GM13976 (cell line): ENCODE measurements around the gene SAG.

Source experiments
- DNase-seq: peaks from one replicate; pipeline ENCODE4 v3.0.0; 2012; ENCODE audit warnings: low spot score
- in situ Hi-C: fragments of 300-500 bp; cut with MboI; formaldehyde crosslinking; loops from one replicate; pipeline ENCODE4 v1.12.0; 2022; ENCODE audit warnings: low sequenced_read_pairs, mixed read lengths, inconsistent platforms; ENCODE audit not compliant: unreplicated experiment
- TF ChIP-seq, protein P1 (sequence below): IDR thresholded peaks from 2 replicates; pipeline ENCODE4 v1.5.1; 2012; ENCODE audit warnings: borderline replicate concordance, mild to moderate bottlenecking; ENCODE audit not compliant: insufficient read depth; ENCODE audit errors: extremely low read depth, missing control alignments, control extremely low read depth

SAG gene

DNA sequence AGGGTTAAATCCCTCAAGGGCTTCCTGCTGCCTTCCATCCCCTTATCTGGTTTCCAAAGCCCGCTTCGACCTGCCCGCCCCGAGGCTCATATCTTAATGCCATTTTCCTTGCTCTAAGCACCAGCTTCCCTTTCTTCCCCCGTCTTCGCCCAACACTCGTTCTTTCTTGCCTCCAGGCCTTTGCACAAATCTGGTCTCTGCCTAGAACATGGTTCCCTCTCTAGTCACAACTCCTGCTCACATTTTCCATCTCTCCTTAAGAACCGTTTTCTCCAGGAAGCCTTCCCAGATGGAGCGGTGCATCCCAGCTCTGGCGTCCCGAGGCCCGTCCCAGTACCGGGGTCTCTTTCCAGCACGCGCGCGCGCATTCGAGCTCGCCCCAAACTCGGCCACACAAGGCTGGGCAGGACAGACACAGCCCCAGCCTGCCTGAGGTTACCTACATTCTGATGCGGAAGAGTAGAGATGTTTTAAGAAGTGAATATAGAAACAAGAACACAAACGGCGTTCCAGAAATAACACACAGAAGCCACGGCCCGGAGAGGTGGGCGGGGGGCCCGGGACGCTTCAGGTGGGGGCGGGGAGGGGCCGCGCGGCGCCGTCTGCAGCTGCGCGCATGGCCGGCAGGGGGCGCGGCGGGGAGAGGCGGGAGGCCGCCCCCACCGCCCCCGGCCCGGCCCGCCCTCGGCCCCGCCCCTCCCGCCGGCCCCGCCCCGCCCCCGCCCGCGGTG, 46.3 kb downstream of the SAG start, which contains the start of gene DGKD:
Gene DGKD, plus strand, starts transcription at position 726 of the 731 bp plus-strand sequence. CDS start 25 bp downstream, outside the sequence.
- TF ChIP-seq, protein P1, sequence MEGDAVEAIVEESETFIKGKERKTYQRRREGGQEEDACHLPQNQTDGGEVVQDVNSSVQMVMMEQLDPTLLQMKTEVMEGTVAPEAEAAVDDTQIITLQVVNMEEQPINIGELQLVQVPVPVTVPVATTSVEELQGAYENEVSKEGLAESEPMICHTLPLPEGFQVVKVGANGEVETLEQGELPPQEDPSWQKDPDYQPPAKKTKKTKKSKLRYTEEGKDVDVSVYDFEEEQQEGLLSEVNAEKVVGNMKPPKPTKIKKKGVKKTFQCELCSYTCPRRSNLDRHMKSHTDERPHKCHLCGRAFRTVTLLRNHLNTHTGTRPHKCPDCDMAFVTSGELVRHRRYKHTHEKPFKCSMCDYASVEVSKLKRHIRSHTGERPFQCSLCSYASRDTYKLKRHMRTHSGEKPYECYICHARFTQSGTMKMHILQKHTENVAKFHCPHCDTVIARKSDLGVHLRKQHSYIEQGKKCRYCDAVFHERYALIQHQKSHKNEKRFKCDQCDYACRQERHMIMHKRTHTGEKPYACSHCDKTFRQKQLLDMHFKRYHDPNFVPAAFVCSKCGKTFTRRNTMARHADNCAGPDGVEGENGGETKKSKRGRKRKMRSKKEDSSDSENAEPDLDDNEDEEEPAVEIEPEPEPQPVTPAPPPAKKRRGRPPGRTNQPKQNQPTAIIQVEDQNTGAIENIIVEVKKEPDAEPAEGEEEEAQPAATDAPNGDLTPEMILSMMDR, result peak; percentile 20
- in situ Hi-C loops, result no loop called here
- DNase-seq, result peak; percentile 96

DNA sequence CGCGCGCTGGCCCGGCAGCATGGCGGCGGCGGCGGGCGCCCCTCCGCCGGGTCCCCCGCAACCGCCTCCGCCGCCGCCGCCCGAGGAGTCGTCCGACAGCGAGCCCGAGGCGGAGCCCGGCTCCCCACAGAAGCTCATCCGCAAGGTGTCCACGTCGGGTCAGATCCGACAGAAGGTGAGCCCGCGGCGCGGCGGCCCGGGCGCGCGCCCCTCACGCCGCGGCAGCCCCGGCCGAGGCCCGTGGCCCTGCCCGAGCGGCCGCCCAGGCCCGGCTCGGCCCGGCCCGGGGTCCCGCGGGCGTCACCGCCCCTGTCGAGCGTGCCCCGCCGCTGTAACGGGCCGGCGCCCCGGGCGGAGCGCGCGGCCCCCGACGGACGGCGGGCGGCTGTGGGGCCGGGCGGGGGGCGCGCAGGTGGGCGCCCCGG, 46.9 kb downstream of the SAG start:
- no peak for DNase-seq
- in situ Hi-C loops, result no loop called here
- TF ChIP-seq, protein P1, result no peak

DNA sequence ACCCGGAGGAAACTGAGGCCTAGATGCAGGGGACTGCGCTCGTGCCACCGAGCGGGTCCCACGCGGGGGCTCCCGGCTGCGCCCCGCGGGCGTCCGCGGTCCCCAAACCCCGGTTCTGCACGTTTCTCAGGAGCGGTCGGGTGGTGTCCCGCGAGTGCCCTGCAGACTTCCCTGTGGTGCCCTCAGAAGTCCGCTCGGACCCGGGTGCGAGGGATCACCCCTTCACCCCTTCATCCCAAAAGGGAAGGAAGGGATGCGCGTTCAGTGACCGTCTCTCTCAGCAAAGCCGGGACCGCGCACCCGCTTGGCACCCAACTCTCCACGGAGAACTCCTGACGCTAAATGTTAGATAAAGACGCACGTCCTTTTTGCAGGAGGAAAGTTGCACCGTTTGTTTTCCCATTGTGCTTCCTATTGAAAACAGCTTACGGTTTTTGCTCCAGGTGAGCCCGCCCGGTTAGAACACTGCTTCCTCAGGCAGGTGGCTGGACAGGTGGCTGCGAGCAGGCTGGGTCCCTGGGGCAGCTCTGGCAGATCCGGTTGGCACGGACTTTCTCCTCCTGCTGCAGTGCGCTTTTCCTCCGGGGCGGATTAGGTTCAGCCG, 47.5 kb downstream of the SAG start:
- in situ Hi-C loops, result no loop called here
- TF ChIP-seq, protein P1, result no peak
- peak; percentile 35 for DNase-seq

DNA sequence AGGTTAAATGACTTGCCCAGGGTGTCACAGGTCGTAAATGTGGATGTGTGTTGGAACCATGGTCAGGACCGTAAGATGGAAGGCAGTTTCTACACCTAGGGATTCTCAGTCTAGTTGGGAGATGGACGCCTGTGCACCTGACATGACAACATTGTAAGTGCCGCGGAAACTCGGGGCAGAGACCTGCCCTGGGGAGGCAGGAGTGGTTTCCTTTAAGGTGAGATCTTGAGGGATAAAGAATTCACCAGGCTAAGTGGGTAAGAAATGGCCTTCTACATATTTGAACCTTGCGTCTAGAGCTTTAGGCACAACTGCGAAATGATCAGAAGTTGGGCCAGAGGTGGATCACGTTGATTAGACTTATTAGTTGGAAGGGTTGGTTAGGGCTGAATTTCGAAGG, 48.3 kb downstream of the SAG start:
- DNase-seq, result no peak
- in situ Hi-C loops, result no loop called here

DNA sequence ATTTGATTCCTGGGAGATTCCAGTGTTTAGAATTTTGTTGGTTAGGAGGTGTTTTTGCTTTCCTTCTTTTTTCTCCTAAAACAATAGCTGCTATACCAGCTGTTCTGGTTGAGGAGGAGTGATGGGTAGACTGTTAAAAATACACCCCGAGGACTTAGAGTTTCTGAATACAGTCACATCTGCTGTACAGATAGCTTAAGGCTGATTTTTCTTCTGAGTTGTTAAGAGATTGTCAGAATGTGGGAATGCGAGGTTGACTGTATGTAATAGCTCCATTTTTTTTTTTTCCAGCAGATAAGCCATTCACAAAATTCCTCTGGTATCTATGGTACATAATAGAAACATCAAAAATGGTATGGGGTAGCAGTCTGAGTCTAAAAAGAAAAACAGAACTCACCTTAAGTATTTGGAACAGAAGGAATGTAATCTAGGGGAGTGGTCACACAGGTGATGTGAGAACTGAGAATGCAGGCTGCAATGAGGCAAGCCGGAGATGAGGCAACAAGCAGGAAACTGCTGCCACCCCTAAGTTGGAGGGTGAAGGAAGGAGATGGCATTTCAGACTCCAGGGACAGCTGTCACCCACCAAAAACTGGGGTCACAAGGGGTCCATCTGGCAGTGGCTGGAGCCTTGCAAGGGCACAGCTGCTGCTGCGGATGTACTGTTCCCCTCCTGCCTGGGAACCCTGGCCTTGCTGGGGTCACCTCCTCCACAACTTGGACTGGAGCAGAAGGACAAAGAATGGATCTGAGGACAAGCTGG, 49.1 kb downstream of the SAG start:
- in situ Hi-C loops, result no loop called here
- TF ChIP-seq, protein P1, result no peak
- peak; percentile 3 for DNase-seq

More for the DNA sequence above, 48.3 kb downstream of the SAG start:
- TF ChIP-seq, protein P1, result no peak

DNA sequence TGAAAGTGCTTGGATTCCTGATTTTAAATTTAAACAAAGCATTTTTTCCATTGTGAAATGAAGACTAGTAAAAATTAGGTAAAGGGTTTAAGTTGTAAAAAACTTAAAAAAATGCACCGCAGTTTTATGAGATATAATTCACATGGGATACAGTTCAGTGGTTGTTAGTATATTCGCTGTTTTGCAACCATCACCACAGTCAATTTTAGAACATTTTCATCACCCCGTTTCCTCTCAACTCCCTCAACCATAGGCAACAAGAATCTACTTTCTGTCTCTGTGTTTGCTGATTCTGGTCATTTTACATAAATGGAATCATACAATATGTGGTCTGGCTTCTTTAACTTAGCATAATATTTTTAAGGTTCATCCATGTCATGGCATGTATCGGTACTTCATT, 50.7 kb downstream of the SAG start:
- DNase-seq, result no peak
- TF ChIP-seq, protein P1, result no peak
- in situ Hi-C loops, result no loop called here
